ENCODE measurements around the gene CTXN2.

CTXN2 gene

DNA sequence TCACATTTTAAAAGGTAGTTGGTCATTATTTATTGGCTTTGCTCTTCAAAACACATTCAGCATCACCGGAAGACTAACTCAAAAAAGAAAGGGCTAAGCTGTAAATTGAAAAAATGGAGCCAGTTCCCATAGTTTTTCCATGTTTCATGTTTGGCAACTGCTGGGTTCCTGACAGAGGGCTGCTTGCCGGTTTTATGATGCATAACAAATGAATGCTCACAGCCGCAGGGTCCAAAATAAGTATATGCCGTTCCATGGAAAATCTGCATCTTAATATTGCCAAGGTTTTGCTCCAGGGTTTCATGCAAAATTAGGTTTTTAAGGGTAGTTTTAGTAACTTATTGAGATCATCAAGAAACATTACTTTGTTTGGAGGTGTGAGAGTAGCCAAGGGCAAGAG is 30.4 kb downstream of the CTXN2 start:
- no peak for DNase-seq (ENCODE audit: extremely low read depth in 1 of 2, low read depth in 1 of 2)

DNA sequence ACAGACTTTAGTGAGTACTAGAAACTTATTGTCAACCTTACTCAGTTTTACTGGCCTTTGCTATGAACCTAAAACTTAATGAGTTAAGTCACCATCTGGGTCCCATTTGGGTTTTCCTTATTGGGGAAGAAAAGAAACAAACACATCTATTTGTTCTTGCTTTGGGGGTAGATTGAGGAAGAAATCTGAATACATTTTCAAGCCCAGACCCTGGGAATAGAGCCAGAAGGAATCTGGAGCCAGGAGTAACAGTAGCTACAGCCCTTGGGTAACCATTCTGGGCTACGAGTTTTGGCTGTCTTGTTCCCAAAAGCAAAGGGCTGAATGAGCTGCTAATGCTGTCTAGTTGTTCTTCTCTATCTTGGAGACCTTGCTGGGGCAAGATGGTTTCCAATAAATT is 31.2 kb downstream of the CTXN2 start:
- no peak for DNase-seq (ENCODE audit: extremely low read depth in 1 of 2, low read depth in 1 of 2)

DNA sequence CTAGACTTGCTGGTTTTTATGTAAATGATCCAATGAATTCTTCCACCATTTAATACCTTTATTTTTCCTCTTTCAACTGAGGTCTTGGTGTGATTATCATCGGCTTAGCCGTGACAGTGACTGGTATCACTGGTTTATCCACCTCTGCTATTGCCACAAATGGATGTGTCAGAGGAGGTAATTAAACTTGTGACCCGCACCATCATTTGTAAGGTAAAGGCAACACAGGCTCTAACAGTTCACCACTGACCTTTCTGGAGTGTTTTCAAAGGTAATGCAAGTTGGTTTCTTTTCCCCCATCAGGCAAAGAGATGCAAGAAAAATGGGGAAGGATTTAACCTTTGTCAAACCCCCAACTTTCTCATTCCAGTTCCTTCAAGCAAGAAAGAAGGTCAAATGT is 34.3 kb downstream of the CTXN2 start:
- DNase-seq (ENCODE audit: extremely low read depth in 1 of 2, low read depth in 1 of 2): no peak

DNA sequence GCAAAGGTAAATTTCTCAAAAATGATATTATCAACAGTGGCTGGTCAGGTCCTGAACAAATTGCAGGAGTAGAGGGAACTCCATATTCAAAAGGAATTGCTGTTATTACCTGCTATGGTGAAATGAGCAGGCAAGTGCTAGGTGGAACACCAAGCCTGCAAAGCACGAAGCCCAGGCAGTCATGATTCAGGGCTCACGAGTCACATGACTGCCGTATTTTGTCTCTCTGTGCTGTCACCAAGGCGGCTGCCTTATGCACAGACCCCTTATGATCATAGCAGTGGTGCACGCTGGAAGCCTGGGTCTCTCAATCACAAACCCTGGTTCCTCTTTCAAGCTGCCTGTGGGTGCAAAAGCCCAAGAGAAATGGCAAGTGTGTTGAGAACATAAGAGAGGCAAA is 39.0 kb downstream of the CTXN2 start:
- DNase-seq (ENCODE audit: extremely low read depth in 1 of 2, low read depth in 1 of 2): no peak

DNA sequence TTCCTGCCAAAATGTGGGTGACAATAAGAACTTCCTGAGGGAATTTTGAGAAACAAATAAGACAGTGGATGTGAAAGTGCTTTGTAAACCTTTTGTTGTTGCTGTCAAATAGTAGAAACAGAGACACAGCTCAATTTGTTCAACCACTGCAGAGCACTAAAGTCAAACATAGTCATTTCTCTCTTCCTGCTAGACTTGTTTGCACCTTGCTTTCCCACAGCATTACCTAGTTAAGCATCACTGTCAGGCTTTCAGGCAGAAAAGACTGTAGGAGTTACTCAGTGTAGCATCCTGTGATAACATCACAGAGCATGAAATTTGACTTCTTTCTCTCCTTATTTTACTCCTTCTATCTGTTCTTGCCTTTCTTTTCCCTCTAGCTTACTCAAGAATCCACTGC is 41.8 kb downstream of the CTXN2 start:
- no peak for DNase-seq (ENCODE audit: extremely low read depth in 1 of 2, low read depth in 1 of 2)

GRCh38 chr15:48239334-48239733 is 47.9 kb downstream of the CTXN2 start:
- DNase-seq (ENCODE audit: extremely low read depth in 1 of 2, low read depth in 1 of 2): no peak

DNA sequence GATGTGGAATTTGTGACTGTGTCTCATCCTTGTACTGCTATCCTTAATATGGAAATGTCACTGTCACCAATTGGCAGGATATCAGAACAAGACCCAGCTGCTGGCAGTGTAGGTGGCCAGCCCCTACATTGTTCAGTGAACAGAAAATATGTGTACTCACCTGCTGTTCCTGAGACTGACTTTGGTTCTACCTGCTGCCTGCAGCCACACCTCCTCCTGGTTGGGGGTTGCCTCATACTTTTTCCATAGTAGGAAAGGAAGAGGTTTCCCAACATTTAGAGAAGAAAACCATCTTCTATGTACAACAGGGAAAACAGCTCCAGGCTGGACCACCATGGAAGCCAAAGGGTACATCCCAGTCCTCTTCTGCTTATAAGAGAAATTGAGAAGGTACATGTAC is 50.5 kb downstream of the CTXN2 start:
- DNase-seq (ENCODE audit: extremely low read depth in 1 of 2, low read depth in 1 of 2): no peak

GRCh38 chr15:48242535-48242934 is 51.1 kb downstream of the CTXN2 start:
- no peak for DNase-seq (ENCODE audit: extremely low read depth in 1 of 2, low read depth in 1 of 2)

DNA sequence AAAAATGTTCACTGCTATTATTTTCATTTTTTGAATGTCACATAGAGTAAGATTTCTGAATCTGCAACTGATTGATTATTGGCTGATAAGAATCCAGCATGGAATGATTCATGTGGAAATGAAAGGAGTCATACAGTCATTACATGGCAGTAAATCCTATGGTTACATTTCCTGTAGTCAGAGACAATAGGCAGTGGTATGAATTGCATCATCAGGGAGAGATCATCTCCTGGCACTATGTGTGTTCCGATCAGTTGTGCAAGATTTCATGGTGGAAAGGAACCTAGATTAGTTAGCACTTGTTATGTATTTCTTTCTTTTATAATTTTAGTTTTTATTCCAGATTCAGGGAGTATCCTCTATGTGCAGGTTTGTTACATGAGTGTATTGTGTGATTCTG is 53.5 kb downstream of the CTXN2 start:
- DNase-seq (ENCODE audit: extremely low read depth in 1 of 2, low read depth in 1 of 2): no peak

DNA sequence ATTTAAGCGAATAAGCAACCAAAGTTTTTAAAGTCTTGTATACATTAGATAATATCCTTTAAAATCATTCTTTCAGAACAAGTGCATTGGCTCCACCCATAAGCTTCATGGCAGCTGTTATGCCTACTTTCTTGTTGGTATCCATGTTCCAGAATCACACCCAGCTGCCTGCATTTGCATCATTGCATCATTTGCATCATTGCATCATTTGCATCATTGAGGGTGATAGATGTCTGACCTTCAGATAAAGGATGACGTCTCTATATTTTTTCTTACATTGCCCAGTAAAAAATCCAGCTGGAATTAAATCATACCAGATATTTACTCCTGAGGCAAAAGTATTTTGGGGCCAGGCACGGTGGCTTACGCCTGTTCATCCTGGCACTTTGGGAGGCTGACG is 56.9 kb downstream of the CTXN2 start:
- DNase-seq (ENCODE audit: extremely low read depth in 1 of 2, low read depth in 1 of 2): no peak

GRCh38 chr15:48250640-48251076 is 59.2 kb downstream of the CTXN2 start:
- no peak for DNase-seq (ENCODE audit: extremely low read depth in 1 of 2, low read depth in 1 of 2)

DNA sequence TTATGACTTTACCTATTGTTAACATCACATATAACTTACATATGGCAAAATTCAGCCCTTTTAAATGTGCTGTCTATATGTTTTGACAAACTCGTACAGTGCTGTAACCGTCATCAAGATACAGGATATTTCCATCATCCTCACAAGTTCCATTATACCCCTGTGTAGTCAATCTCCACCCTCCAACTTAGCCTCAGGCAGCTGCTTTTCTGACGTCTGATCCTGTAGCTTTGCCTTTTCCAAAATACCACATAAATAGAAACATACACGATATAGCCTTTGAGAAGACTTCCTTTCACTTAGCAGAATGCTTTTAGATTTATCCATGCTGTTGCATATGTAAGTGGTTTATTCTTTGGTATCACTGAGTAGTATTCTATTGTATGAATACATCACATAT is 61.7 kb downstream of the CTXN2 start:
- no peak for DNase-seq (ENCODE audit: extremely low read depth in 1 of 2, low read depth in 1 of 2)
